NCI-H446 treated with DMSO at 0.1 percent for 48 hours (cell line): ENCODE measurements around the gene GFRA3.

Source experiments
- DNase-seq: peaks from one replicate; lab custom pipeline; 2025; lab: John Stamatoyannopoulos, UW

The GFRA3 gene

DNA sequence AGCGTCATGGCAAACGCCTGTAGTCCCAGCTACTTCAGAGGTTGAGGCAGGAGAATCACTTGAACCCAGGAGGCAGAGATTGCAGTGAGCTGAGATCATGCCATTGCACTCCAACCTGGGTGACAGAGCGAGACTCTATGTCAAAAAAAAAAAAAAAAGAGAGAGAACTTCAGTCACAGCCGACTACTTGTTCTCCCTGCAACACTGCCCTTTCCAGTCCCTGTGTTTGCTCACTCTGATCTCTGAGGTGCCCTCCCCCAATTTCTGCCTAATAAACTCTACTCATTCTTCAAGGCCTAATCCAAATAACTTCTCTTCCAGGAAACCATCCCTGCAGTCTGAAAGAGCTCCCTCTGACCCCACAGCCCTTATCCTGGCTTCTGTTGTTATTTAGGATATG is 28.1 kb downstream of the GFRA3 start:
- DNase-seq: no peak

DNA sequence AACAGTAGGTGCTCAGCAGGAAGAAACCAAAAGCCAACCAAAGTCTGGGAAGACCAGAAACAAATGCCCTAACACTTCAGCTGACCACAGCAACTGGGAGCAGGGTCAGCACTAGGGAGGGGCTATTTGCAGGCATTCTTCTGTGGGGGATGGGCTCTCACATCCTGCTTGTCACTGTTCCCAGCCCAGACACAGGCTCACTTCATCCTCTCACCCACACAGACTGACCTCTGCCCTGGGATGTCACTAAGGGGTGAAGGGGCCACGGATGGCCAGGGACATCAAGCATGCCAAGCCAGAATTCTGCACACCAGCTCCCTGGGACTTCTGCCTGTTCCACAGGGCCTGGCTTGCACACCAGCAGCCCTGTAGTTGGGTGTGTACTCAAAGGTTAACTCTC is 28.7 kb downstream of the GFRA3 start:
- no peak for DNase-seq

DNA sequence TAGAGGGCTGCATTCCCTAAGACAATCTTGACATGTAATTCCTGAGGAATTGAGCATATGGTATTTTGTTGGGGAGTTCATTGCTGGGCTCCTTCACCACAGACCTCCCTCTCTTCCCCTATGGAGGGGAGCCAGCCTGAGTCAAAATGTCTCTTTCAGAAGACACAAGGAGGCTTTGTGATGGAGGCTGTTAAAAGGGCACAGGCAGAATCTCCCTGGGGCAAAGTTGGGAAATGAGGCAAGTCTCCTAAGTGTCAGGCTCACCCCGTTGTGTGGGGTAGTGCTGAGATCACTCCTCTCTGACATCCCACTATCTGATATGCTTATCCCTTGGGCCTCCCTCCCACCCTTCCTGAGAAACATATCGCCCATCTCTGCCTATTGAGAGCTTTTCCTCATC is 30.6 kb downstream of the GFRA3 start:
- DNase-seq: no peak

DNA sequence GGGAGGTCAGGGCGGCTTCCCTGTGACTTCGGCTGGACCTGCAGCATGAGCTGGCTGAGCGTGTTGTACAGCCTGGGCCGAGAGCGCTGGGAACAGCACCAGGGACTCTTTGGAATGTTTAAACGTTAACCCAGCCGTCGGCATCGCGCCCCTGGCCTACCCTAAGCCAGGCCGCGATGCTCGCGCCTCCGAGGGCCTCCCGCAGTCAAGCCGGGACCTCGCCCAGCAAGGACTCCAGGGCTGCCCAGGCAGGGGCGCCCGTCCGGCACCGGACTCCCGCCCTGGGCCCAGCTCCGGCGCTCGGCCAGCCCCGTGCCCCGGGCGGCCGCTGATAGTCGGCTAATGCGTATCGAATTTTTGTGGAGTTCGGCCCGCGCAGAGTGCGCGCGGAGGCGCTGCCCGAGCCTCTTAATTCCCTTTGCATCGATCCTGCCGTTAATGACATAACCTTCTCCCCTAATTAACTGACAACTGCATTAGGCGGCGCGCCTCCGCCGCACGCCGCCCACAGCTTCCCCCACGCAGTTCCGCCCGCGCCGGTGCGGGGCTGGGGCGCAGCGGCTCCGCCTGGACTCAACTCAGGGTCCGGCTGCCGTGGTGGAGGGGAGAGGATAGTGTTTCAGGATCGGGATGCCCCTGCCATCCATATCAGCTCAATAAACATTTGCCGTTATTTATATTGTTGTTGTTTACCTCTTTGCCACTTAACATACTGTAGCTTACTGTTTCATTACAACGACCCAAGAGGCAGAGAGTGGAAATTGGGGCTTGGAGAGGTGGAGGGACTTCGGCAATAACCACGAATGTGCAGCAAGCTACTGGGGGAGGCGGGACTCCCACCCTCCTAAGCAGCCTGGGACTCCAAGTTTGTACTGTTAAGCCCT is 32.5 kb downstream of the GFRA3 start:
- no peak for DNase-seq

DNA sequence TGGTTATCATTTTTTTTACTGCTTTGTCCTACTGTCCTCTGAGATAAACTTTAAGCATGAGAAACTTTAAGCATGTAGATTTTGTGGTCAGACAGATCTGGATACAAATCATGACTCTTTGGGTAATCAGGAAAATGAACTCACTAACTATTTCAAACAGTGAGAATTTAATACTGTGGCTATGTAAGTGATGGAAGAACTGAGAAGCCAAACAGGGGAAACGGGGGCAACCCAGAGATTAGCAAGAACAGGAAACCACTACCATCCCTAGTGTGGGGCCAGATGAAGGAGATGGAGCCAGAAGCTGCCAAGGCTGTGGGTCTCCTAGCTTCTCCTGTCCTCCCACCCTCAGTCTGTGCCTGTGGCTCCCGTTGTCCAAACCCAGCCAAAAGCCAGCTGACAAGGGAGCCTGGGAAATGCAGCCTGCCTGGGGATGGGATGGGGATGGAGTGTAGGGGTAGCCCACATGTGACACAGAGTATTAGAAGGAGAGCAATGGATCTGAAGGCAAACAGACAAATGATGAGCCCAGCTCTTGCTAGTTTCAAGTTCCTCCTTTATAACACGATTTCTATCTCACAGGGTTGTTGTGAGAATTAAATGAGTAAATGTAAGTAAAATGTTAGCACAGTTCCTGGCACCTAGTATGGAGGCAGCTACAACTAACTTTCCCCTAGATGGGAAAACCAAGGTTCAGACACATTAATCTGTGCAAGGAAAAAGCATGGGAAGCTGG is 33.6 kb downstream of the GFRA3 start:
- DNase-seq: no peak

DNA sequence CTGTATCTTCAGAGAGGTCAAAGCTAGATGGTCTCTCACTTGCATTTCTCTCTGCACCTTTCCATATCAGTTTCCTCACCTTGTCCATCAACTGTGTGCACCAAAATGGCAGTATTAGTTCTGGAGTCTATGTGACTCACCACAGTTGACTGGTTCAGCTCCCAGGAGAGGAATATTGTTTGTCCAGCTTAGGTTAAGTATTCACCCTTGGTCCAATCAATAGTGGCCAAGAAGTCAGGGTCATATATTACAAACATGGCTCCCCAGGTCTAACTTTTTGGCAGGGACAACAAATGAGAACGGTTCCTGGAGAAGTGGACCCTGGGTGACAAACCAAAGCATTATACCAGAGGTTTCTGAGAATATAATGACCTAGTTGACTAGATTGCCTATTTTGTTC is 36.4 kb downstream of the GFRA3 start:
- no peak for DNase-seq

DNA sequence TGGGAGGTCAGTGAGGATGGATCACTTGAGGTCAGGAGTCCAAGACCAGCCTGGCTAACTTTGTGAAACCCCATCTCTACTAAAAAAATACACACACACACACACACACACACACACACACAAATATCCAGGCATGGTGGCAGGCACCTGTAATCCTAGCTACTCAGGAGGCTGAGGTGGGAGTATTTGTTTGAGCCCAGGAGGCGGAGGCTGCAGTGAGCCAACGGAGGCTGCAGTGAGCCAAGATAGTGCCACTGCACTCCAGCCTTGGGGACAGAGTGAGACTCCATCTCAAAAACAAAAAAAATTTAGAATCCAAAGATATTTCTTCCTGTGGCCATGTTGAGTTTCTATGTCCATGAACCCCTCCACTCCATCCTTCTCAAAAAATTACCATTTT is 39.8 kb downstream of the GFRA3 start:
- DNase-seq: no peak

DNA sequence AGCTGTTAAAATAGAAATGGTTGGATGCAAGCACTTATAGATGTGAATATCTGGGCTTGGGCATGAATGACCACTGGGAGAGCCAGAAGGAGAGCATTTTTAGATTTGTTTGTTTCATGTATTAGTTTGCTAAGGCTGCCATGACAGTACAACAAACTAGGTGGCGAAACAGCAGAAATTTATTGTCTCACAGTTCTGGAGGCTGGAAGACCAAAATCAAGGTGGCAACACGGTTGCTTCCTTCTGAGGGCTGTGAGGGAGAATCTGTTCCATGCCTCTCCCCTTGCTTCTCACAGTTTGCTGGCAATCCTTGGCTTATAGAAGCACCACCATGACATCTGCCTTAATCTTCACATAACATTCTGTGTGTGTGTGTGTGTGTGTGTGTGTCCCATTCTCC is 41.1 kb downstream of the GFRA3 start:
- DNase-seq: no peak

DNA sequence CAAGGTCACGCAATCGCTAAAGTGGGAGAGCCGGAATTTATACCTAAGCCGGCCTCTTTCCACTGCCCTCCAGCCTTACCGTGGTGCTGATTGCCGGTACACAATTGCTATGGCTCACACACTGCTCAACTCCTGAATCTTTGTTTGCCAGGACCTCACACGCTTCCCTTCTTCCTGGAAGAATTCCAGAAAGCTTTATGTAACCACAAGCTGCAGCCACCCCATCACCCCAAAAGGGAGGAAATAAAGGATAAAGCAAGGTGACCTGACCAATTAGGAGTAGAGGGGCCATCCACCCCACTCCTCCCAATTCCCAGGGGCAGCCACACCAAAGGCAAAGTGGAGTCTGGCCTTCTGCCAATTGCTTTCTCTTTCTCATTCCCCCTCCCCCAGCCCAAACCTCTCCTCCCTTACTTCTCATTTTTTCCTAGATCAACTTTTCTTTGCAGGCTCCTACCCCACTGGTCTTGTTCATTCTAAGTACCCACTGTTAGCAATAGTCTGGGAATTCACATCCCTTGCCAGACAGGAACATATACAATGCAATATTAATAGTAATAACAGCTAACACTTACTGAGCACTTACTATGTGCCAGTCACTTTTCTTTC is 43.3 kb downstream of the GFRA3 start:
- DNase-seq: no peak

DNA sequence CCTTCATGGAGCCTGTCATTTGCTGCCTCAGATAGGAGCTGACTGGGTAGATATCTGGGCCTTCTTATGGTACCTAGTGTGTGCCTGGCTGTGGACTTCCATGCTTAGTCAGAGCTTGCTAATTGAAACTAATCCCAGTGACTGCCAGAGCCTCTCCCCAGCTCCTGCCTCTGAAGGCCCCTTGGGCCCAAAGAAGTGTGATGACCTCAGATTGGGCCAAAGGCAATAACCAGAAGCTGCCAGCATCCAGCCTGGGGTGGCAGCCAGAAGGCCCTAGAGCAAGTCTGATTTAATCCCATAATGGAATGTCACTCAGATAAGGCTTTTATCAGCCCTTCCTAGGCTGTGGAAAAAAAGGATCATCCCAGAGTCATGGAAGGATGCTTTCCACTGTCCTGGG is 44.2 kb downstream of the GFRA3 start:
- no peak for DNase-seq

DNA sequence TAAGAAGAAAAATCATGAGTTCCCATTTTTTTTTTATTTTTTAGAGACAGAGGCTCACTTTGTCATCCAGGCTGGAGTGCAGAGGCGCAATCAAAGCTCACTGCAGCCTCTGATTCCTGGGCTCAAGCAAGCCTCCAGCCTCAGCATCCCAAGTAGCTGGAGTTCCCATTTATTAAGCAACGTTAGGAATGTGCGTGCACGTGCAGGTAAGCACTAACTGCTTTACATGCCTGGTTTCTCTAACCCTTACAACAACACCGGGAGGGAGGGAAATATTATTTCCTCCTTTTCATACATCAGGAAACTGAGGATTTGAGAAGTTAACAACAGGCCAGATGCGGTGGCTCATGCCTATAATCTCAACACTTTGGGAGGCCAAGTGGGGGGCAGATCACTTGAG is 45.0 kb downstream of the GFRA3 start:
- no peak for DNase-seq

DNA sequence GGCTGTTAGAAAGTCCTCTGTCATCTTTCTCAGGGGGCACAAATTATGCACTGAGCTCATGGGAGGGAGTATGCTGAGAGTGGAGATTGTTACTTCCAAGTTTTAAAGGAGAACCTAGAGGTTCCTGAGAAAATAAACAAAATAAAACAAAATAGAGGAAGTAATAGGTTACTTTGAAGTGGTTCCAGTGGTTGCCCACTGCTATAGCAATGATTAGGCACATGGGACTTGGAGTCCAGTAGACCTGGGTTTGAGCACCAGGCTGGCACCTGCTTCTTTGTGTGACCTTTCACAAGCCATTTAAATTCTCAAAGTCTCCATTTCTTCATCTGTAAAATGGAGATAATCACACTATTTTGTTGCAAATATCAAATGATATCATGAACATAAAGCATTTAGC is 47.5 kb downstream of the GFRA3 start:
- DNase-seq: no peak

DNA sequence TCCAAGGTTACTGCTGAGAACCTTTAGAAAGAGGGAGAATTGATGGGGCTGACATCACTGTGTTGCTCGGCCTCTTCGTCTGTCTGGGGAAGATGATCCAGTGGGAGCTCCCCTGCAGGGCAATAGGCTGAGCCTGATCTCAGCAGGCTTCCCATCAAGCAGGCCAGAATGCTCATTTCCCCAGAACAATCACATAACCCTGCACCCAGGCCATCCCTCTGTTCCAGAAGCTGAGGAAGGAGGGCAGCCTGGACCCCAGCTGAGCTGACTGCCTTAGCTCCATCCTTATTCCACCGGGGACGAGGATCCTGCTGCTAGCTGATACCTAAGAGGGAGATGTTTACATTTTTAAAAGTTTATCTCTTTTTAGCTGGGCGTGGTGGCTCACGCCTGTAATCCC is 49.7 kb downstream of the GFRA3 start:
- no peak for DNase-seq

DNA sequence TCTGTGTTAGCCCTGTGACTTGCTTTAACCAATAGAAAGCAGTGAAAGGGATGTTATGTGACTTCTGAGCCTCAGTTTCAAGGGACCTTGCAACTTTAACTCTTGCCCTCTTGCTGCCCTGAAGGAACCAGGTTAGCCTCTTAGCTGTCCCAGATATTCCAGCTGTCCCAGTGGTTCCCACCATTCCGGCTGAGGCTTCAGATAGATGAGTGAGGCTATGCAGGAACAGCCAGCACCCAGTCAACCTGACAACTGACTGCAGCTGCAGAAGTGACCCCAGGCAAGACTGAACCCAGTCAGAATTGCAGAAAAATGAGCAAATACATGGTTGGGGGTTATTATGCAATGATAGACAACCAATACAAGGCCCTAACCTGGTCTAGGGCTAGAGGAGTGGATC is 50.9 kb downstream of the GFRA3 start:
- no peak for DNase-seq

DNA sequence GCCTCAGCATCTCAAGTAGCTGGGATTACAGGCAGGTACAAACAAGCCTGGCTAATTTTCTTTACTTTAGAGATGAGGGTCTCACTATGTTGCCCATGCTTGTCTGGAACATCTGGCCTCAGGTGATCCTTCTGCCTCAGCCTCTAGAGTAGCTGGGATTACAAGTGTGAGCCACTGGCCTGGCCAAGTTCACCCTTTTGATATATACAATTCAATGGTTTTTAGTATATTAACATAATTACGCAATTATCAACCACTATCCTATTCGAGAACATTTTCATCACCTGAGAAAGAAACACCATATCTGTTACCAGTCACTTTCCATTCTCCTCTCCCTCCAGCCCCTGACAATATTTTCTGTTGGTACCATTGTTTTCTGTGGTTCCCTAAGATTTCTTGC is 57.6 kb downstream of the GFRA3 start:
- no peak for DNase-seq

DNA sequence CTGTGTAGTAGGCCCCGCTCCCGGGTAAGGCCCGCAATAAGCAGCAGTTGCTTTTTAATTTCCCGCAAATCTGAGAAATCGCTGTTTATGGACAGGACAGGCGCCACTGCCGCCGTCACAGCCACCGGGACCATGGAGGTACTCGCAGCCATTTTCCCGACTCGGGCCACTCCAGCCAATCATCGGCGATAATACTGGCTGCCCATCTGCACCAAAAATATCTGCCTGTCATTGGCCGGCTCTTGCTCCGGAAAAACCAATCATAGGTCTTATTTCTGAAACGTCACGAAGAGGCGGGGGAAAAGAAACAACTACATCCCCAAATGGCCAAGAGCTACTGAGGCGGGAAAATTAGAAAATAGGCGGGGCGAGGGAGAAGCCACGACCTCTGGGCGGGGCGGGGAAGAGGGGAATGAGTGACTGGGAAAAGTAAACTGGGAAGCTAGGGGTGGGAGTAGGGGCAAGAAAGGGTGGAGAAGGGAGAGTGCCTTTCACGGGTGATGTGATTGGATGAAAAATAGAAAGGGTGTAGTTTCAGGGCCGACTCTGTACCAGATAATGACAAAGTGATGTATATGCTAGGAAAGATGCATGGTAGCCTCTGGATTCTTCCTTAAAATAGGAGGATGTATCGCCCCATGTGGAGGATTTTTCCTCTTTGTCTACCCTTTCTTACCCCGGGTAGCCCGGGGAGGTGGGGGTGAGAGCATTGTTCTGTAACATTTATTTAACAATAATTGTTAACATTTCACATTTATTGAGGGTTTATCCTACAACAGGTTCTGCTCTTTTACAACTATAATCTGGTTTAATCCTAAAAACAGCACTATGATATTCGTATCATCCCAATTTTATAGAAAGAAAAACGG is 61.0 kb downstream of the GFRA3 start, which contains the start of gene CDC23:
Gene CDC23 (minus strand): TSS at position 163 of the 869 bp plus-strand sequence. CDS start 11 bp downstream, at position 152.
- DNase-seq: peak; percentile 97

DNA sequence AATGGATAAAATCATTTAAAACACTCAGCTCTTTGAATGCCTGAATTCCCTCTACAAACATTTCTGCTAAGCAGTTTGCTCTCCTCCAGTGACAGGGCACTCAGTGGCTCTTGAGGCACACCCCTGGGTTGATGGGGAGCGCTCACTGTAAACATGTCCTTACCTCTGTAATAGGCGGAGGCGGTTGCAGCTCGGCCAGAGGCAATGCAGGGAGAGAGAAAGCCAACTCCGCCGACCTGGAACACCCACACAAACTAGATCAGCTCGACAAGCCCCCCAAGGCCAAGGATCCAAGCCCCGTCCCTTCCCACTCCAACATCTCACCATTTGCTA is 61.6 kb downstream of the GFRA3 start:
- no peak for DNase-seq

DNA sequence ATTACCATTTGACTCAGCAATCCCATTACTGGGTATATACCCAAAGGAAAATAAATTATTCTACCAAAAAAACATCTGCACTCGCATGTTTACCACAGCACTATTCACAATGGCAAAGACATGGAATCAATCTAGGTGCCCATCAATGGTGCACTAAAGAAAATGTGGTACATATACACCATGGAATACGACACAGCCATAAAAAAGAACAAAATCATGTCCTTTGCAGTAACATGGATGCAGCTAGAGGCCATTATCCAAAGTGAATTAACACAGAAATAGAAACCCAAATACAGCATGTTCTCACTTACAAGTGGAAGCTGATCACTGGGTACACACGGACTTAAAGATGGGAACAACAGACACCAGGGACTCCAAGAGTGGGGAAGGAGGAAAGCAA is 63.4 kb downstream of the GFRA3 start:
- no peak for DNase-seq
